ENCODE results near the gene GLS2.
"Not testable (repeated sequence)": the region's sequence is repeated elsewhere in the genome, so short reads cannot be mapped to it uniquely, and the experiment has no call there.

Gene GLS2

GRCh38 chr12:56521590-56522371 lies 33.8 kb upstream of the GLS2 start, which contains the start of gene RBMS2:
RBMS2 (plus strand) TSS chr12:56521820; CDS start chr12:56522024, 204 bp downstream.
- peak; percentile 89 for DNase-seq (ENCODE audit: low read depth)
- no peak for TF ChIP-seq CTCF (IDR thresholded peaks at IDR 0.05; ENCODE audit: insufficient read depth, low read depth, low read length, missing control alignments)
- peak within 1 kb of the TSS; percentile 54 for H3K4me3 ChIP-seq (ENCODE audit: low read length)

- DNase-seq (ENCODE audit: low read depth): no peak
- peak overlapping the region; percentile 54 for H3K4me3 ChIP-seq (ENCODE audit: low read length)
- TF ChIP-seq CTCF (IDR thresholded peaks at IDR 0.05; ENCODE audit: insufficient read depth, low read depth, low read length, missing control alignments): no peak
Measured at GRCh38 chr12:56521209-56521589, 33.2 kb upstream of the GLS2 start.

GRCh38 chr12:56520506-56520905 lies 32.5 kb upstream of the GLS2 start:
- DNase-seq (ENCODE audit: low read depth): no peak
- no peak overlapping the region for H3K4me3 ChIP-seq (ENCODE audit: low read length)
- no peak for TF ChIP-seq CTCF (IDR thresholded peaks at IDR 0.05; ENCODE audit: insufficient read depth, low read depth, low read length, missing control alignments)

- no peak for DNase-seq (ENCODE audit: low read depth)
- no peak for TF ChIP-seq CTCF (IDR thresholded peaks at IDR 0.05; ENCODE audit: insufficient read depth, low read depth, low read length, missing control alignments)
- H3K4me3 ChIP-seq (ENCODE audit: low read length): no peak overlapping the region
Measured at GRCh38 chr12:56520048-56520447, 32.1 kb upstream of the GLS2 start.

- peak; percentile 76 for DNase-seq (ENCODE audit: low read depth)
- no peak for TF ChIP-seq CTCF (IDR thresholded peaks at IDR 0.05; ENCODE audit: insufficient read depth, low read depth, low read length, missing control alignments)
- H3K4me3 ChIP-seq (ENCODE audit: low read length): no peak overlapping the region
Measured at GRCh38 chr12:56518570-56518969, 30.6 kb upstream of the GLS2 start.

GRCh38 chr12:56517854-56518253 lies 29.9 kb upstream of the GLS2 start:
- peak; percentile 82 for DNase-seq (ENCODE audit: low read depth)
- TF ChIP-seq CTCF (IDR thresholded peaks at IDR 0.05; ENCODE audit: insufficient read depth, low read depth, low read length, missing control alignments): no peak
- H3K4me3 ChIP-seq (ENCODE audit: low read length): no peak overlapping the region

- not testable (repeated sequence) for H3K4me3 ChIP-seq (ENCODE audit: low read length); DNase-seq (ENCODE audit: low read depth)
Measured at GRCh38 chr12:56514014-56514318, 26.0 kb upstream of the GLS2 start.

All from epithelial cell of esophagus (primary cell).